GM19193 (cell line): ENCODE measurements around the gene LAG3.

Source experiments
- POLR2A ChIP-seq: IDR thresholded peaks from 4 replicates; pipeline ENCODE4 v1.6.1; 2011; ENCODE audit not compliant: insufficient read depth, insufficient read length; ENCODE audit errors: extremely low read depth

LAG3 gene

DNA sequence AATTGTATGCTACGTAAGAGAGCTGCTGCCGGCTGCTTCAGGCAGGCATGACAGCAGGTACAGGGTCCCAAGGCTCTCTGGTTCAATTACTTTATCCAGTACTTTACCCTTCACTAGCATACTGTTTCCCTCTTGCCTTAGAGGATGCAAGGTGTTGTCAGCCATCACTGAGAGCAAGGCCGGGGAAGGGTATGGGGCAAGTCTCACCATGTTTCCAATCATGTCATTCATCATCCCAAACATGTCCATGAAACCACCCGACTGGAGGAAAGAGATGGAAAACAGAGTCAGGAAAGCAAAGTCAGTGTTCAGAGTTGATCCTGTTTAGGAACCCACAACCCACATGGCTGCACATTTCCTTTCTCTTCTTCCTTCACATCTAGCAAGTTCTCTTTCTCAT is 21.8 kb upstream of the LAG3 start:
- TF ChIP-seq POLR2A = no peak

DNA sequence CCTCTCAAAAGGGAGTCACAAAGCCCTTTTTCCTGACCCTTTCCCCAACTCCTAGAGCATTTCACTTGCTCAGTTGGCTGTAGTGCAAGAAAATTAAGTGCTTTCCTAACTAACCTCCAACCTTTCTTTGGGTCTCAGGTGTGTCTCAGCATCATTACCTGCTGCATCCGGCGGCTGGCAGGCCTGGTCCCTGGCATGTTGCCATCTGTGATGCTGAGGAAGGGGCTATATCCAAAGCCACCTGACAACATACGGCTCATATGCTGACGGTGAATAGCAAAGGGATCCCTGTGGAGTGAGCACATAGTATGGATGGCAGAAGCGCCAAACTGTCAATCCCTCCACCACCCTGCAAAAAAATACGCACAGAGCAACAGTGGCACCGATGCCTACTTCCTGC is 20.6 kb upstream of the LAG3 start:
- TF ChIP-seq POLR2A = no peak

DNA sequence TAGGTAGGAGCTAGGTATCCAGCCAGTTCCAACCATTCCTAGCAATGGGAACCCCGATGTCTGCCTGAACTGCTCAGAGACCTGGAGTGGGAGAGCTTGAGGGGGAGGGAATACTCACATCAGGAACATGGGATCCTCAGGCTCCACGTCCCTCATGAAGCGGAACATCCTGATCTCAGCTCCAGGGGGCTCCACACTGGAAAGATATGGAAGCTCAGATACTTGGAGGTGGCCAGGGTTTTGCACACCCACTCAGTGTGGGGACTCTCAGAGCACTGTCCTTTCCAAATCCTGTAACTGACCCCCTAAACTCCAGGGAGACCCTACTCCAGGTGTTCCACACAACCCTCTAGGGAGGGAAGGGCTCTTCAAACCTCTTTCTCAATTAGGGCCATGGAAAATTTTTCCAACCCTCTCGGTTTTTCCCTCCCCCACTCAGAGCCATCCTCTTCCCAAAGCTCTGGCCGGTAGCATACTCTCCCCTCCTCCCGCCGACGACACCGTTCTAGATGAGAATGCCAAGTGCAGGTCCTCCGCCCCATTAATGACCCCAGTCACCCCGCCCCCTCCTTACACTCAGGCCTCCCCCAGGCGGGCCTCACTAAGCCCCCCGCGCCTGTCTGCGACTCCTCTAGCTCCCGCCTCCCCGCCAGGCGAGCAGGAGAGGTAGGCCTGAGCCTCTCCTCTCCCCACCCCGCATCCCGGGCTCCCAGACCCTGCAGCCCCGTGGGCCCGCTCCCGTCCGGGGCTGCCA is 20.0 kb upstream of the LAG3 start:
- no peak for TF ChIP-seq POLR2A

DNA sequence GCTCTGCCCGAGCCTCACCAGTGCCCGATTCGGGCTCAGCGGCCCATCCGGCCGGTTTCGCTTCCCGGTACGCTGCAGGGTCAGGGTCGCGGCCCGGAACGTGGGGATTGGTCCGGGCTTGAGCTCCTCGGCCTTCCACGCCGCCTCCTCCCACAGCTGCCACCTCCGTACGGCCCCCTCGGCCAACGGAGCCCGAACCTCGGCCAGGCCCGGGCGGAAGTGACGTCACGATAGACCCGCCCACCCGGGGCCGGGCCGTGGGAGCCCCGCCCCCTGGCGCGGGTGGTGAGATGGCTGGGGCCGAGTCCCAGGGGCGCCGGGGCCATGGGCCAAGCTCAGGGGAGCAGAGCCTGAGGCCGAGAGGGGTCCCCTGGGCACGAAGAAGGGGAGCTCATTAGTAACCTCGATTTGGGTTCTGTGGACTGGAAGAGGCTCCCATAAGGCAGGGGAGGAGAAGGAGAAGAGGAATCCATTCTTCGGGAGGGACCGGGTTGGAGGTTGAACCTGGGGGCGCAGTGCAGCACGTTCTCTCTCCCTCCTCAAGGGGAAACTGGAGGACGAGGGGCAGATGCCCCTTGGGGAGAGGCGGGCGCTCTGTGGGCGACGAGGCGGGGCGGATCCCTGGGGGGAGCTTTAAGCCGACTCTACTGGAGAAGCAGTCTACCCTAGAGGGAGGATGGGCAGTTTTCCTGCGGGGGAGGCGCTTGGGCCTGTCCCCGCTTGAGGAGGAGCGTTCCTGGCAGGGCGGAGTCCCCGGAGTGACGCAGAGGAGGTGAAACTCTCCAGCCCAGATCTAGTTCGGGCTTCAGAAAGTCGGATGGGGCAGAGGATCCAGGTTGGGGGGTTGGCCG is 19.2 kb upstream of the LAG3 start, which contains the start of gene MLF2:
MLF2 (minus strand) TSS at position 221 of the 851 bp plus-strand sequence. CDS start 807 bp downstream, outside the sequence.
- peak; percentile 94 for TF ChIP-seq POLR2A

DNA sequence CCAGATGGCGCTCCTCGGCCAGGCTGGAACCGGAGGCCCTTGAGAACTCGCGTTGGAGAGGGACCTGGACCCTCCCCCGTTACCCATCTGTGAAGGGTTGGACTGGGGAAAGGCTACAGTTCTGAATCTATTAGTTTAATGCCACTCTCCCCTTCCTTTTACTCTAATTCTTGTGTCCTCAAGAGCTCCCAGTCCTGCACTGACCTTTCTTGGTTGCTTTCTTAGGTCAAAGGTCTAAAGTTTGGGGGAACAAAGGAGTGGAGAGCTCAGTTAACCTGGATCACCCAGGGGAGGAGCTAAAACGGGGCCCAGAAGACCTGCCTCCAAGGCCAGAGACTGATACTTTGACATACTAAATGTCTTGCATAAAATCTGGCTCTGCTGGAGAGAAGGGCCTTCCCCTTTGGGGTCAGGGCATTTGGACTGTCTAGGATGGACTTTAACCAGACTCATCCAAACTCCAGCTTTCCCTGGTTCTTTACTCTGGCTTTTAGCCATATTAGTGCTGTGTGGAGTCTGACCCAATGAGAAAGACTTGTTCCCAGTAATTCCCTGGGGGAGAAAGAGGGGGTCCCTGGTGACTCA is 18.5 kb upstream of the LAG3 start:
- no peak for TF ChIP-seq POLR2A

DNA sequence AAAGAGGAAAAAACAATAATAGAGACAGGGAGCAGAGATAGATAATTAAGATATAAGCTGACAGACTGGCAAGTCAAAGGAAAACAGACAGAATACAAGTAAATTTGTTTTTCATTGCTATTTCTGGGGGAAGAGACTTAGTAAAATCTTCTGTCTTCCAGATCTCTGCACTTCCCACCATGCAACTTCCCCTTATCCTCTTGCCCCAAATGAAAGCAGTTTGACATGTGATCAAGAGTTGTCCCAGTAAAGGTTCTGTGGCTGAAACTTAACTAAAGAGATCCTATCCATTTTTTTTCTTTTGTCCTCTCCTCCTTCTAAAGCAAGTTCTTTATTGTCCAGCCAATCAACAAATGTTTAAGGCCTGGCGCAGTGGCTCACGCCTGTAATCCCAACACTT is 17.9 kb upstream of the LAG3 start:
- no peak for TF ChIP-seq POLR2A

DNA sequence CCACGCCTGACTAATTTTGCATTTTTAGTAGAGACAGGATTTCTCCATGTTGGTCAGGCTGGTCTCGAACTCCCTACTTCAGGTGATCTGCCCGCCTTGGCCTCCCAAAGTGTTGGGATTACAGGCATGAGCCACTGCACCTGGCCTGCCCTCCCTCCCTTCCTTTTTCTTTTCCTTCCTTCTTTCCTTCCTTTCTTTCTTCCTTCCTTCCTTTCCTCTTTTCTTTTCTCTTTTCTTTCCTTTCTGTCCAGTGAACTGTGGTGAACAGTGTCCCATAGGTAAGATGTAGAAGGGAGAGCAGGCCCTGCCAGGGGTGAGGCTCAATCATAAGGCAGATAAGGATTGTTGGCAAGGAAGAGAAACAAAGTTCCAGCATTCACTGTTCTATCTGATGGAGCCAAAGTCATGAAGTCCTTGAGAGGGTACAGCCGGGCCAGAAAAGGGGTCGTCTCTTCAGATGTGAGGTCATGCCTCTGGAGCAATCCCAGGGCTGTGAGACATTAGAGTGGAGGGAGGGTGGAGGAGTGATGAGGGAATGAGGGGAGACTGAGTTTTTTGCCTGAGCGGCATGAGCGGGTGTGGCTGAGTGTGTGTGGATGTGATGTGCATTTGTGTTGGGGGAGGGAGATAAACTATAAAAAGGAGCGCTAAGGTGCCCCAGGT is 15.2 kb upstream of the LAG3 start:
- TF ChIP-seq POLR2A = no peak

DNA sequence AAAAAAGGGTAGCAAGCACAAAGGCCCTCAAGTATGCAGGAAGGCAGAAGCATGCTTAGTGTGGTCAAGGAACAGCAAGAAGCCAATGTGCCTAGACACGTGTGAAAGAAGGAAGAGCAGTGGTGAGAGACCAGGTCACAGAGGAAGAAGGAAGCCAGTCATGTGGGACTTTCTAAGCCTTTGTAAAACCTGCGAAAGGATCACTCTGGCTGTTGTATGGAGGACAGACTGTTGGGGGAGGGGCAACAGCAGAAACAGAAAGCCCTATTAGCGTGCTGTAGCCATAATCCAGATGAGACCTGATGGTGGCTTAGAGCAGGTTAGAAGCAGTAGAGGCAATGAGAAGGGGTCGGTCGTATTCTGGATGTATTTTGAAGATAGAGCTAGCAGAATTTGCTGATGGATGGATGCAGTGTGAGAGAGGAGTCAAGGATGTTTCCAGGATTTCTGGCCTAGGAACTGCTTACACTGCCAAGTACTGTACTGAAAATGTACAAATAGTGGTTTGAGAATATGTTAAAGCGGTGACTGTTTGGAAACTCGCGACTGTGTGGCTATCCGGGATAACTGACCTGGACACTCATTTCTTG is 13.7 kb upstream of the LAG3 start:
- no peak for TF ChIP-seq POLR2A

DNA sequence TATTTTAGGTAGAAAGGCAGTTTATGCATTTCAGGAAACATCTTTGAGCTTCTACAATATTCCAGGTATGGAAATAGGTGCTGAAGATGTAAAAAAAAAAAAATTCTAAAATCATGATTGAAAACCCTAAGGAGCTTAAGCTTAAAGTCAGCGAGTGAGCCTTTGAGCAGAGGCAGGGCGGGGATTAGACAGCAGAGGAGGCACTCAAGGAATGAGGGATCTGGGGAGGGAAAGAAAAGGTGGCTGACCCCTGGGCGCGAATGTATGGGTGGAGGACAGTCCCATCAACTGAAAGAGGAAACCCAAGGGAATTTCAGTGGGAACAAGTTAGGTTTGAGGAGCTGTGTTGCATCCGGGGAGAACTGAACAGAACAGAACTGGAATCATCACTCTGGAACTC is 12.6 kb upstream of the LAG3 start:
- no peak for TF ChIP-seq POLR2A

DNA sequence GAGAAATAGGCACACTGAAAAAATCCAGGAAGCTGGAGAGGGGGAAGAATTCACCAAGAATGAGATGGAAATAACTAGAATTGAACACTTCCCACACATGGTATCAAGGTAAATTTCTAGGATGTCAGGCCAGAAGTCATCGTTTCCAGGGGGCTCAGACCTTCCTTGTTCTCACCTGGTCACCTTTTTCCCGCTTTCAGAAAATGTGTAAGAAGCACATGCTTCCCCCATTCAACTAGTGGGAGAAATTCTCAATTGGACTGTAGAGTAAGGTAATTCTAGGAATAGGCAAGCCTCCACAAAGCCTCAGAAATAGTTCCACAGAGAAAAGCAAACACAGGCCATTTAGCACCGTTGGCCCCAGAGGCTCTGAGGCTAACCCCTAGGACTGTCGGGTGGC is 8.9 kb upstream of the LAG3 start:
- TF ChIP-seq POLR2A = no peak

DNA sequence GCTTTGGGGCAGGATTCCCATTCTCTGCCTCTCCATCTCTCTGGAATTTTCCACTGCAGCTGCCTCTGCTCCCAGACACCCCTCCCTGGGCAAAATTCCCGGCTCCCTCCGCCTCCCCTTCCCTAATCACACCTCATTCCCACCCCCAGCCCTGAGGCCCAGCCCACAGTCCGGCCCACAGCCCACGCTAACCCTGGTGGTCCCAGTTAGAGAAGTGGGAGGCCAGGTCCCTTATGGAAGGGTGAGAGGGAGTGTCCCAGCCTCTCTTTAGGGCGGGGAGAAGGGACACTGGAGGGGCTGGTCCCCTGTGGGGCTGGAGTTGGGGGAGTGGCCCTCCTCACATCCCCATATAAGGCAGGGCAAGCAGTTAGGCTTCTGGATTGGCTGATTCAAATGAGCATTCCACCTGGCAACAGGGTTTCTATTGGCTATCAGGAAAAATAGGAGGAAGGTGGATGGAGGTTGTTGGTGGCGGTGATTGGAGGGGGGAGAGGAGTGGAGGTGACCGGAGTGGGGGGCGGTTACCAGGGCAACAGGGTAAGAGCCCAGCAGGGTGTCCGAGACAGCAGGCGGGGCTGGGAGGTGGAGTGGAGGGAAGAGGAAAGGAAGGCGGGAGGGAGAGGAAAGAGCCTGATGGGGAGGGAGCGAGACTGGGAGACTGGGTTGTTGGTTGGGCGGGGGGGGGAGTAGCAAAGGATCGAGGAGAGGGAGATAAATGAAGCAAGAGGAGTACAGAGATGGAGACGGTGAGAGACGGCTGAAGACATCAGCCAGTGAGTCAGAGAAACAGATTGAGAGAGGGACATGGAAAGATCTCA is 8.1 kb upstream of the LAG3 start:
- peak; percentile 37 for TF ChIP-seq POLR2A

DNA sequence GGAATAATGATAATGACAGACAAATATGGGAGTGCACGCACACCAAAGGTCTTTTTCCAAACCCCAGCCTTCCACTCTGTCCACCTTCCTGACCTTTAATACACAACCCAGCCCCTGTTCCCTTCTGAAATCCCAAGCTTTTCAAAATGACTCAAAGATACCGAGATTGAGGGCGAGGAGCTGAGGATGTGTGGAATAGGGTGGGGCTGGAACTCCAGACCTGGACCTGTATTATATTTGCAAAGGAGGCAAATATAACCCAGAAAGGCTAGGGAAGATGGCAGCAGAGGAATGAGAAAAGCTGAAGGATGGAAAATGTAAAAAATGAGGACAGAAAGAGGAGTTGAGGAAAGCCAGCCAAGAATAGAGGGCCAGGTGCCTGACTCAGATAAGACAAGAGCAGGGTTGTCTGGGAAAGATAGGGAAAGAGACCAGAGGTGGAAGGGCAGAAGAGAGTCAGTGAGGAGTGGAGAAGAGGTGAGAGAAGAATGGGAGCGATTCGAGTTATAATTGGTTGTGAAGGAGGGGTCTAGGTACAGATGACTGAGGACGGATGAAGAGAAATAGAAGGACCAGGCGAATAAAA is 7.2 kb upstream of the LAG3 start:
- no peak for TF ChIP-seq POLR2A
